Measurements from ENCODE around the gene AOPEP. TPM values are rescaled to one million over a fixed set of nuclear protein-coding genes. Genes with fewer than 3 reads are reported as not detected.

The AOPEP gene
- total RNA-seq, 1 experiment from 2014 or later: 36.4 TPM

- BruUV-seq (replicated peaks): no TSS peak
- Histone ChIP-seq H3K4me3 (ENCODE audit: low read depth in 2 of 2, low read length in 2 of 2) (peak overlapping the region in 1 of 2 experiments; percentile 18; a peak in 2 of 4 replicates), H3K27ac (ENCODE audit: low read length) (peak overlapping the region; percentile 98), H3K4me1 (ENCODE audit: control insufficient read depth, insufficient read depth, low read length) (peaks cover 57% of the 10 kb centered on the region), H3K27me3 (ENCODE audit: control insufficient read depth, insufficient read depth, low read length) (no peaks in the 10 kb centered on the region), H3K36me3 (ENCODE audit: control insufficient read depth, insufficient read depth, low read length) (no peaks in the 10 kb centered on the region), H3K9me3 (ENCODE audit: control insufficient read depth, insufficient read depth, low read depth, low read length) (no peaks in the 10 kb centered on the region)
- DNase-seq (ENCODE audit: low read depth, low spot score): no peak
- intact Hi-C loops (cut with micrococcal nuclease; ENCODE audit: unreplicated experiment): no loop called here
- in situ Hi-C loops (cut with HindIII; ENCODE audit: low pct_unique_long_range_greater_than_20kb, low sequenced_read_pairs): no loop called here
- TF ChIP-seq REST (IDR thresholded peaks at IDR 0.05; ENCODE audit: insufficient read depth in 1 of 2, low read depth in 2 of 2, low read length in 1 of 2) (no peak), POLR2AphosphoS5 (IDR thresholded peaks at IDR 0.05; ENCODE audit: low read depth, low read length) (no peak)
- CTCF ChIA-PET: no interaction called here
- ATAC-seq: no peak
- POLR2A ChIA-PET: no interaction called here
These were observed 196.2 kb downstream of the AOPEP start for GRCh38 chr9:94922691-94923107.

- H3K27ac ChIP-seq (ENCODE audit: low read length): peak overlapping the region; percentile 98
- no peaks in the 10 kb centered on the region for H3K27me3 ChIP-seq (ENCODE audit: control insufficient read depth, insufficient read depth, low read length)
- DNase-seq (ENCODE audit: low read depth, low spot score) (no peak), ATAC-seq (no peak)
- no peaks in the 10 kb centered on the region for H3K9me3 ChIP-seq (ENCODE audit: control insufficient read depth, insufficient read depth, low read depth, low read length)
- CTCF ChIA-PET: no interaction called here
- in situ Hi-C loops (cut with HindIII; ENCODE audit: low pct_unique_long_range_greater_than_20kb, low sequenced_read_pairs): no loop called here
- TF ChIP-seq TCF7L2 (IDR thresholded peaks at IDR 0.05; ENCODE audit: low read depth, low read length) (no peak), POLR2AphosphoS5 (IDR thresholded peaks at IDR 0.05; ENCODE audit: low read depth, low read length) (no peak), SIN3A (IDR thresholded peaks at IDR 0.05; ENCODE audit: borderline replicate concordance, insufficient read depth, low read depth, low read length) (no peak), REST (IDR thresholded peaks at IDR 0.05; ENCODE audit: insufficient read depth in 1 of 2, low read depth in 2 of 2, low read length in 1 of 2) (no peak), CTCF (IDR thresholded peaks at IDR 0.05) (no peak)
- H3K36me3 ChIP-seq (ENCODE audit: control insufficient read depth, insufficient read depth, low read length): no peaks in the 10 kb centered on the region
- peaks cover 56% of the 10 kb centered on the region for H3K4me1 ChIP-seq (ENCODE audit: control insufficient read depth, insufficient read depth, low read length)
- no peak overlapping the region for H3K4me3 ChIP-seq (ENCODE audit: low read depth in 2 of 2, low read length in 2 of 2)
- POLR2A ChIA-PET: no interaction called here
- BruUV-seq (replicated peaks): no TSS peak
- intact Hi-C loops (cut with micrococcal nuclease; ENCODE audit: unreplicated experiment): no loop called here
These were observed 197.0 kb downstream of the AOPEP start for GRCh38 chr9:94923326-94924089.

Measured in Panc1 (cell line).